GM21526 (cell line): Measurements from ENCODE around the gene TAF1.
"Not testable (repeated sequence)": the region's sequence is repeated elsewhere in the genome, so short reads cannot be mapped to it uniquely, and the experiment has no call there.

Experiments
- ATAC-seq: cut with Tn5 transposase; IDR thresholded peaks from one replicate; pipeline ENCODE4 v1.9.1; 2021; ENCODE audit warnings: moderate library complexity; ENCODE audit not compliant: unreplicated experiment, low FRiP score

The TAF1 gene

DNA sequence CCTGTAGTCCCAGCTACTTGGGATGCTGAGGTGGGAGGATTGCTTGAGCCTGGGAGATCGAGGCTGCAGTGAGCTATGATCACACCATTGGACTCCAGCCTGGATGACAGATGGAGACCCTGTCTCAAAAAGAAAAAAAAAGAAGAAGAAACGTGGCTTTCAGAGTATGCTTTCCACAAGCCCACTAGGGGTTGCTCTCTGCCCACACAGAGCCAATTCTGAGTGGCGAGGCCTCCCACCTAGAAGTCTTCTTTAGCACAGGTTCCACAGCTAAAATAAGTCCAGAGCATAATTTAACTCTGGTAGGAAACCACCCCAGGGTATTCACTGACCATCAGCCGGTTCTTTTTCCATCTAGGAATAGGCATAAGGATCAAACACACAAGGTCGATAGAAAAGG lies 50.1 kb downstream of the TAF1 start:
- not testable (repeated sequence) for ATAC-seq

- no peak for ATAC-seq
These were observed 54.5 kb downstream of the TAF1 start for GRCh38 chrX:71420686-71421085.

DNA sequence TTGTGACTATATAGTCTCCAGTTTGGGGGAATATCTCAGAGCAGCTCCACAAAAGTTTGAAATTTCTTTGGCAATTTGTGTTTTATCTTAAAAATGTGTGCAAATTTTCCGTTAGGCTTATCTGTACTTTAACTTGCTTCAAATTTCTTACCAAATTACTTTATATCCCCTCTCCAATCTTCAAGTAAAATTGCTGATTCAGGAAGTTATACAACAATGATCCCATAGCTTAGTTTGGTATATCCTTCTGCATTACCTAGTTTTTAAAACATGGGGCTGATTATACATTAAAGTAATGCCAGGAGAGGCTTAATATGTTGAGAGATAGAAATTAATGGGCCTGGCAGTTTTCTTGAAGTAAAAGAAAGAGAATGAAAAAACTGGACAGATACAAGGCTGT lies 66.6 kb downstream of the TAF1 start:
- ATAC-seq, result no peak

GRCh38 chrX:71438750-71439149 lies 72.6 kb downstream of the TAF1 start:
- ATAC-seq, result no peak

DNA sequence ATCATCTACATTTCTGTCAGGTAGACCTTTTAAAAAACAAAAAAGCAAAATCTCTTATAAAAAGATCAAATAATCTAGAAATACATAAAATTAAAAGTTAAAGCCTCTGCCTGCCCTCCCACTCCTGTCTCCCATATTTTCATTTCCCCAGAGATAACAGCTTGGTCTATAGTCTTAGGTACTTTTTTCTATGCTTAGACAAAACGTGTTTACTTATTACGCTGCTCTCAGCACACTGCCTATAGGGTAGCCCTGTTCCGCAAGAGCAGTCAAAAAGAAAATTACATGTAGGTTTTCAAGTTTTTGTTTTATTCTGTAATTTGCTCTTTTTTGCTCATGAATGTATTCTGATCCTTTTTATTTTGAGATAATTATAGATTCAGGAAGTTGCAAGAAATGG lies 73.3 kb downstream of the TAF1 start:
- no peak for ATAC-seq

- no peak for ATAC-seq
These were observed 73.7 kb downstream of the TAF1 start for GRCh38 chrX:71439896-71440295.

GRCh38 chrX:71440401-71440800 lies 74.2 kb downstream of the TAF1 start:
- no peak for ATAC-seq

- not testable (repeated sequence) for ATAC-seq
These were observed 75.7 kb downstream of the TAF1 start for GRCh38 chrX:71441809-71442208.

GRCh38 chrX:71450433-71451106 lies 84.4 kb downstream of the TAF1 start:
- no peak for ATAC-seq

- not testable (repeated sequence) for ATAC-seq
These were observed 85.4 kb downstream of the TAF1 start for GRCh38 chrX:71451518-71451917.

- no peak for ATAC-seq
These were observed 86.9 kb downstream of the TAF1 start for GRCh38 chrX:71453056-71453455.

DNA sequence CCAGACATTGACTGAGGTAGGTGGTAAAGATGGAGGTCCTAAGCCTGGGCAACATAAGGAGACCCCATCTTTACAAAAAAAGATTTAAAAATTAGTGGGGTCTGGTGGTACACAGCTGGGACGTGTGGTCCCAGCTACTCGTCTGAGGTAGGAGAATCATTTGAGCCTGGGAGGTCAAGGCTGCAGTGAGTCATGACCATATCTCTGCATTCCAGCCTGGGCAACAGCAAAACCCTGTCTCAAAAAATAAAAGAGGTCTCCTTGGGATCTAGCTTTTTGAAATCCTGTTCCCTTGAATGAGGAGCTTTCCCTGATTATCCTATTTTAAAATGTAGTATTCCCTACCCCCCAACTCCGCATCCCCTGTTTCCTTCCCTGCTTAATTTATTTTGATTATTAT lies 88.1 kb downstream of the TAF1 start:
- ATAC-seq, result no peak

DNA sequence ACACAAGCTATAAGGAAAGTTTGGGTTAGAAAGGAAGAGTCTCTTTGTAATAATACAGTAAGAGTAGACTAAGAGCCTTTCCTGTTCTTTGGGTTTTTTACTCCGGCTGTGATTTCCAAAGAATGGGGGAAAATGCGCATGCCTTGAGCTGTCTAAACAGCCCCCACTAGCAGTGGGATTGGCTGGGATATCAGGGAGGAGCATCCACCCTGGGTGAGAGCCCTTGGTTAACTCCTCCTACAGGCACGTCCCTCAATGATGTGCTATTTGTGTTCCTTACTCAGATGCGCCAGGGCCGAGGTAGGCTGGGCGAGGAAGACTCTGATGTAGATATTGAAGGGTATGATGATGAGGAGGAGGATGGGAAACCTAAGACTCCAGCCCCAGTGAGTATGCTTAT lies 92.7 kb downstream of the TAF1 start:
- no peak for ATAC-seq

DNA sequence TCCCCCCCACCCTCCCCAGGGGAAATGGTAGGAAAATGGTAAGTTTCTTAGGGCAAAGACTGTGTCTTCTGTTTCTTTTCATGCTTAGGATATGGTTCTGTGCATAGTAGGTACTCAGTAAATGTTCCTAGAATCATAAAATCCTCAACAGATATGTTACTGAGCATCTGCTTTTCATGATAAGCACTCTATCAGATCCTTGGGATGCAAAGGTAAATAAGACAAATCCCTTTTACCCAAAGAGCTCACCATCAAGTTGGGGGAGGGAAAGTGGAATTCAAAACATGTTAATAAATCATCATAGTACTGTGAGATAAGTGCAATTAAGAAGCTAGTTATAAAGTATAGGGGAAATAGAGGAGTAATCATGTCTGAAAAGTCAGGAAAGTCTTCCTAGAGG lies 98.8 kb downstream of the TAF1 start:
- no peak for ATAC-seq

DNA sequence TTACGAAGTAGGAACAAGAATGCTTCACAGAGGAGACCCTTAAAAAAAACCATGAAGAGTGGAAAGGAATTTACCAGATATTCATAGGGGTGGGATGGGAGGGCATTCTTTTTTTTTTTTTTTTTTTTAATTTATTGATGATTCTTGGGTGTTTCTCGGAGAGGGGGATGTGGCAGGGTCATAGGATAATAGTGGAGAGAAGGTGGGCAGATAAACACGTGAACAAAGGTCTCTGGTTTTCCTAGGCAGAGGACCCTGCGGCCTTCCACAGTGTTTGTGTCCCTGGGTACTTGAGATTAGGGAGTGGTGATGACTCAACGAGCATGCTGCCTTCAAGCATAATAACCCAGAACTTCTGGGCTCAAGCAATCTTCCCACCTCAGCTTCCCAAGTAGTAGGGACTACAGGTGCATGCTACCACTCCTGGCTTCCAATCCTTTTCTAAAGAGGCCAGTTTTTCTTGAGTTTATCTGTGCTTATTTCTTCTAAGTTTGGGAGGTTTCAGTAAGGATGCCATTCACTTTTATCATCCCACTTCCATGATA lies 100.9 kb downstream of the TAF1 start:
- no peak for ATAC-seq

DNA sequence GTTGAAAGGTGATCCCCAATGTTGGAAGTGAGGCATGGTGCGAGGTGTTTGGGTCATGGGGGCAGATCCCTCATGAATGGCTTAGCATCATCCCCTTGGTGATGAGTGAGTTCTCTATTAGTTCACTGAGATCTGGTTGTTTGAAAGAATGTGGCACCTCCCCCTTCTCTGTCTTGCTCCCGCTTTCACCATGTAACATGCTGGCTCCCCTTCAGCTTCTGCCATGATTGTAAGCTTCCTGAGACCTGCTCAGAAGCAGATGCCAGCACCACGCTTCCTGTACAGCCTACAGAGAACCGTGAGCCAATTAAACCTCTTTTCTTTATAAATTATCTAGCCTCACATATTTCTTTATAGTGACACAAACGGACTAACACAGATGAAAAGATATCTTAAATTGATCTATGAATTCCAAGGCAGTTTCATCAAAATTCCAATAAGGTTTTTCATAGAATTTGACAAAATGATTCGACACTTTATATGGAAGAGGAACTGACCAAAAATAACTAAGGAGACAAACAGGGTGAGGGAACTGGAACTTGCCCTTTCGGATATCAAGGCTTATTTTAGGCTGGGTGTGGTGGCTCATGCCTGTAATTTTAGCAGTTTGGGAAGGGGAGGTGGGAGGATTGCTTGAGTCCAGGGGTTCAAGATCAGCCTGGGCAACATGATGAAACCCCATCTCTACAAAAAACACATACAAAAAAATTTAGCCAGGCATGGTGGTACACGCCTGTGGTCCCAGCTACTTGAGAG lies 109.8 kb downstream of the TAF1 start:
- no peak for ATAC-seq

- no peak for ATAC-seq
These were observed 116.2 kb downstream of the TAF1 start for GRCh38 chrX:71482228-71482958.

DNA sequence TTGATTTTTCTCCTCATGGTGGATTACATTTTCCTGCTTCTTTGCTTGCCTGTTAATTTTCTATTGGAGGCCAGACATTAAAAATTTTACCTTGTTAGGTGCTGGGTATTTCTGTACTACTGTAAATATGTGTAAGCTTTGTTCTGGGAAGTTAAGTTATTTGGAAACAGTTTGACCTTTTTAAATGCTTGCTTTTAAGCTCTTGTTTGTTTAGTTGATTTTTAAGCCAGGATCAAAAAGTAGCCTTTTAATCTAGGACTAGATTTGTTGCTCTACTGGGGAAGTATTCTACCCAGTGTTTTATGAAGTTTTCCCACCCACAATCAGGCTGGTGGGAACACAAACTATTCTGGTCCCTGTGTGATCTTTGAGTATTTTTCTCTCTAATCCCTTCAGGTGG lies 121.7 kb downstream of the TAF1 start:
- no peak for ATAC-seq

DNA sequence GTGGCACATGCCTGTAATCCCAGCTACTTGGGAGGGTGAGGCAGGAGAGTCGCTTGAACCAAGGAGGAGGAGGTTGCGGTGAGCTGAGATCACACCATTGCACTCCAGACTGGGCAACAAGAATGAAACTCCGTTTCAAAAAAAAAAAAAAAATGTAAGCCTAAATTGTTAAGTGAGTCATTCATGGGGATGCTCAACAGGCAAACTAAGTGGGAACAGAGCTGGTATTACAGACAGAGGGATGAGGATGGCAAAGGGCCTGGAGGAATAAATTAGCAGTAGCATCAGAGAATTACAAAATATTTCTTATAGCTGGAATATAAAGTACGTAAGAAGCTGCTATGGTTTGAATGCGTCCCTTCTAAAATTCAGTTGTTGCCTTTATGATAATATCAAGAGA lies 123.4 kb downstream of the TAF1 start:
- no peak for ATAC-seq

DNA sequence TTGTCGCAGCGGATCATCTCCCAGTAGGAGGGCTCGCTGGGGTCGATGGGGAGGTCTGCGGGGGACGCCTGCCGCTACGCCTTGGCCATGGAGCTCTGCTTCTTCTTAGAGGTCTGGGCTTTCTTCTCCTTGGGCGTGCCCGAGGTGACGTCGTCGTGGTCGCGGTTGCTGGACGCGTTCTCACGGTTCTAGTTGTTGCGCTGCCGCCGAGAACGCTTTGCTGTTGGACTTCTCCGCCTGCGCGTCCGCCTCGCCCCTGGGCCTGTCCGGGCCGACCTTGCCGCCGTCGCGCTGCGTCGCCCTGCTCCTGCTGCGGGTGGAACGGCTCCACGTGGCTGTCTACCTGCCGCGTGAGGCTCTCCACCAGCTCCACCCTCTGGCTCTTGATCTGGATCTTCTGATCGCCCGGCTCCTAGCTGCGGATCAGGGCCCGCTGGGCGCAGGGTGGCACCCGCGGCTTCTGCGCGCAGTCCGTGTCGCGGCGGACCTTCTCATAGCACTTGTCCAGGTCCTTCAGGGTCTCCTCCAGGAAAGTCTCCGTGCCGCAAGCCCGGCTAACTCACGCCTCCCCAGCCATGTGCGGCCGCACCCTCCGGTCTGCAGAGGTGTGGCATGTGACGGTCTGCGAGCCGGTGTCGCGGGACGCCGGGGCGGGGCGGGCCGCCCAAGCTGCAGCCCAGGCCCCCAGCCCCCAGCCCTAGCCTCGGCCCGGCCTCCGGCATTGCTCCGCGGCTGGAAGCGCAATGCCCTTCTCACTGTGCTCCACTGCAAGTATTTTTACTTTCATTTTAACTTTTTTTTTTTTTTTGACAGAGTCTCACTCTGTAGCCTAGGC lies 126.3 kb downstream of the TAF1 start:
- ATAC-seq, result no peak
